Prostate gland (tissue), 2 donors: Measurements from ENCODE around the gene EVC2.

Experiments used
- POLR2A ChIP-seq: fragments of 450-650 bp; IDR thresholded peaks from one replicate; pipeline ENCODE4 v1.6.1; 2016; ENCODE audit warnings: antibody characterized with exemption, mild to moderate bottlenecking
- POLR2AphosphoS5 ChIP-seq: sonication (generic); formaldehyde crosslinking; IDR thresholded peaks from one replicate; pipeline ENCODE4 v1.6.1; 2017; ENCODE audit warnings: antibody characterized with exemption
- TF ChIP-seq, protein P1 (sequence below), 4 experiments: fragments of 200-600 bp in 2 of 4; fragments of 450-650 bp in 2 of 4; sonication (generic) in 2 of 4; IDR thresholded peaks; 1 replicate in 3 of 4; 2 replicates in 1 of 4; pipeline ENCODE4 v1.5.1; 2016 to 2019; ENCODE audit warnings: antibody characterized with exemption in 4 of 4, mild to moderate bottlenecking in 2 of 4, moderate library complexity in 2 of 4

DNA sequence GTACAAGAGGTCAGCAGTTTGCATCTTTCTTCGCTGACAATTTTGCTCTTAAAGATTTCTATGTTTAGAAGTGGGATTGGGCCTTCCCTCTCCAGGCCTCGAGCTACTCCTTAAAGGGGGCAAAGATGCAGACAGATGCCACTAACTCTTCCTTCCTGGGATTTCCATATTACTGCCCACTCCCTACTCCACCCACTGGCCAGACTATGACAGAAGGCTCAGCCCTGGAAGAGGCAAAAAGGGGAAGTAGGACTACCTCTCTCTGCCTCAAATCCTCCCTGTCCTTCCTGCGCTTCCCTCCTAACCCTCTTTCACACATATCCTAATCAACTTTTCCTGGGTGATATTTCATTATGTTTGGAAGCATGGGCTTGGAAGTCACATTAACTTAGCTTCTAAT, 58.3 kb downstream of the EVC2 start:
- TF ChIP-seq, protein P1, sequence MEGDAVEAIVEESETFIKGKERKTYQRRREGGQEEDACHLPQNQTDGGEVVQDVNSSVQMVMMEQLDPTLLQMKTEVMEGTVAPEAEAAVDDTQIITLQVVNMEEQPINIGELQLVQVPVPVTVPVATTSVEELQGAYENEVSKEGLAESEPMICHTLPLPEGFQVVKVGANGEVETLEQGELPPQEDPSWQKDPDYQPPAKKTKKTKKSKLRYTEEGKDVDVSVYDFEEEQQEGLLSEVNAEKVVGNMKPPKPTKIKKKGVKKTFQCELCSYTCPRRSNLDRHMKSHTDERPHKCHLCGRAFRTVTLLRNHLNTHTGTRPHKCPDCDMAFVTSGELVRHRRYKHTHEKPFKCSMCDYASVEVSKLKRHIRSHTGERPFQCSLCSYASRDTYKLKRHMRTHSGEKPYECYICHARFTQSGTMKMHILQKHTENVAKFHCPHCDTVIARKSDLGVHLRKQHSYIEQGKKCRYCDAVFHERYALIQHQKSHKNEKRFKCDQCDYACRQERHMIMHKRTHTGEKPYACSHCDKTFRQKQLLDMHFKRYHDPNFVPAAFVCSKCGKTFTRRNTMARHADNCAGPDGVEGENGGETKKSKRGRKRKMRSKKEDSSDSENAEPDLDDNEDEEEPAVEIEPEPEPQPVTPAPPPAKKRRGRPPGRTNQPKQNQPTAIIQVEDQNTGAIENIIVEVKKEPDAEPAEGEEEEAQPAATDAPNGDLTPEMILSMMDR (IDR thresholded peaks at IDR 0.05) = no peak
- TF ChIP-seq POLR2A = no peak
- no peak for TF ChIP-seq POLR2AphosphoS5
